ENCODE measurements around the gene ACOT8.

DNA sequence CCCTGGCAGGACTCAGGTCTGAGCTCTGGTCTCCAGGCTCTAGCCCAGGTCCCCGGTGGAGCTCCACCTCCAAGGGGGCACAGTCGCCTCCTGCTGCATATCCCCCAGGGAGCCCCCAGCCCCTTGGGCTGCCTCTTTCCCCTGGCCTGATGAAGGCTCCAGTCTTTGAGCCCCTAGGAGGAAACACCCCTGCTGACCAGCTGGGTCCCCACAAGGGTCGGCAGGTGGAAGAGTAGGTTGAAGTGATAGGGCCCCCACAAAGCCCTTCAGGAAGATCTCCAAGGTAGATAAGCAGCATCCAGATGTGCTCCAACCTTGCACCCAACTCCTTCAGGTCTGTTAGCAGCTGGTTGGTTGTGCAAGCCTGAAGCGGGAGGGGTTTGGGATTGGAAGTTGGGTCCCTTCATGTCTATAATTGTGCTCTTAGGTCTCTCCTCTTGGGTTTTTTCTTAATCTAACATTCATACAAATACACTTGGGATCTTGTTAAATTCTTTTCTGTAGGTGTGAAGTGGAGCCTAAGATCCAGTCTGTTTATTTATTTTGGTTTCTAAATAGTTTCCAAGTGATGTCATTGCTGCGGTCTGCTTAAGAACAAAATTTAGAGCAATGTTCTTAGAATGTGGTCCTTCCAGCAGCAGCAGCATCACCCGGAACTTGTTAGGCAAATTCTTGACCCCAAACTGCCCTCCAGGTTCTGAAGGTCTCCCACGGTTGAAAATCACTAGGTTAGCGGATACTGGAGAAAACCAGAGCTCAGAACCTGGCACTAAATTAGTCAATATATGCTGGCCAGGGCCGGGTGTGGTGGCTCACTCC is 39.6 kb downstream of the ACOT8 start:
- TF ChIP-seq, protein P1, sequence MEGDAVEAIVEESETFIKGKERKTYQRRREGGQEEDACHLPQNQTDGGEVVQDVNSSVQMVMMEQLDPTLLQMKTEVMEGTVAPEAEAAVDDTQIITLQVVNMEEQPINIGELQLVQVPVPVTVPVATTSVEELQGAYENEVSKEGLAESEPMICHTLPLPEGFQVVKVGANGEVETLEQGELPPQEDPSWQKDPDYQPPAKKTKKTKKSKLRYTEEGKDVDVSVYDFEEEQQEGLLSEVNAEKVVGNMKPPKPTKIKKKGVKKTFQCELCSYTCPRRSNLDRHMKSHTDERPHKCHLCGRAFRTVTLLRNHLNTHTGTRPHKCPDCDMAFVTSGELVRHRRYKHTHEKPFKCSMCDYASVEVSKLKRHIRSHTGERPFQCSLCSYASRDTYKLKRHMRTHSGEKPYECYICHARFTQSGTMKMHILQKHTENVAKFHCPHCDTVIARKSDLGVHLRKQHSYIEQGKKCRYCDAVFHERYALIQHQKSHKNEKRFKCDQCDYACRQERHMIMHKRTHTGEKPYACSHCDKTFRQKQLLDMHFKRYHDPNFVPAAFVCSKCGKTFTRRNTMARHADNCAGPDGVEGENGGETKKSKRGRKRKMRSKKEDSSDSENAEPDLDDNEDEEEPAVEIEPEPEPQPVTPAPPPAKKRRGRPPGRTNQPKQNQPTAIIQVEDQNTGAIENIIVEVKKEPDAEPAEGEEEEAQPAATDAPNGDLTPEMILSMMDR (IDR thresholded peaks at IDR 0.05): no peak
- no peak for TF ChIP-seq POLR2AphosphoS5 (IDR thresholded peaks at IDR 0.05)
- no peak for TF ChIP-seq EP300 (IDR thresholded peaks at IDR 0.05)
- TF ChIP-seq POLR2A (IDR thresholded peaks at IDR 0.05): no peak
